Muscle layer of colon (tissue), 2 donors: Measurements from ENCODE around the gene COX6B1.
"Not testable (repeated sequence)": the region's sequence is repeated elsewhere in the genome, so short reads cannot be mapped to it uniquely, and the experiment has no call there.

ENCODE experiments used
- H3K27ac ChIP-seq: one replicate; pipeline ENCODE4 v1.7.0; 2013; ENCODE audit warnings: low read depth, mild to moderate bottlenecking, low read length, moderate library complexity
- H3K27me3 ChIP-seq, 2 donors: one replicate each; pipeline ENCODE4 v1.7.0; 2013; ENCODE audit warnings: low read length in 2 of 2, mild to moderate bottlenecking in 2 of 2; ENCODE audit not compliant: insufficient read depth in 2 of 2, control insufficient read depth in 1 of 2
- H3K36me3 ChIP-seq: one replicate; pipeline ENCODE4 v1.7.0; 2013; ENCODE audit warnings: mild to moderate bottlenecking, low read length; ENCODE audit not compliant: insufficient read depth
- H3K4me1 ChIP-seq: one replicate; pipeline ENCODE4 v1.7.0; 2013; ENCODE audit warnings: mild to moderate bottlenecking, low read length; ENCODE audit not compliant: insufficient read depth
- H3K4me3 ChIP-seq, 2 donors: one replicate each; pipeline ENCODE4 v1.7.0; 2013; ENCODE audit warnings: low read length in 2 of 2, low read depth in 1 of 2, mild to moderate bottlenecking in 1 of 2, moderate library complexity in 1 of 2
- H3K9ac ChIP-seq: one replicate; pipeline ENCODE4 v1.7.0; 2013; ENCODE audit warnings: low read length
- H3K9me3 ChIP-seq: one replicate; pipeline ENCODE4 v1.7.0; 2013; ENCODE audit warnings: mild to moderate bottlenecking, low read length
- donor health status: abdominal sarcoma.
- donor health status: Adenocarcinoma of cecum.

The COX6B1 gene

DNA sequence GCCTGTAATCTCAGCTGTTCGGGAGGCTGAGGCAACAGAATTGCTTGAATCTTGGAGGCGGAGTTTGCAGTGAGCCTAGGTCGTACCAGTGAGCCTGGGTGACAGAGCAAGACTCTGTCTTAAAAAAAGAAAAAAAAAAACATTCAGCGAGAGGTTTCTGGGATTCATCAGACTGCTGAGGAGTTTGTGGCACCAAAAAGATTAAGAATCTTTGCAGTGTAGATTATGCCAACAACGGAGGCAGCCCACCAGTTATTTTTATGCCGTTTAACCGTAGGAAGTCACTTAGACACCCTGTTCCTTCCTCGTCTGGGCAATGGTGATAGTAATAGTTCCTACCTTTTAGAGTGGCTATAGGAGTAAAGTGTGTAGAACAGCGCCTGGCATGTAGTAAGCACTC is 2.5 kb downstream of the COX6B1 start:
- Histone ChIP-seq H3K4me1 (peaks cover 12% of the 10 kb centered on the region), H3K36me3 (peaks cover 25% of the 10 kb centered on the region), H3K9ac (no peak overlapping the region), H3K27me3 (no peaks in the 10 kb centered on the region), H3K4me3 (no peak overlapping the region), H3K9me3 (no peaks in the 10 kb centered on the region), H3K27ac (no peak overlapping the region)

DNA sequence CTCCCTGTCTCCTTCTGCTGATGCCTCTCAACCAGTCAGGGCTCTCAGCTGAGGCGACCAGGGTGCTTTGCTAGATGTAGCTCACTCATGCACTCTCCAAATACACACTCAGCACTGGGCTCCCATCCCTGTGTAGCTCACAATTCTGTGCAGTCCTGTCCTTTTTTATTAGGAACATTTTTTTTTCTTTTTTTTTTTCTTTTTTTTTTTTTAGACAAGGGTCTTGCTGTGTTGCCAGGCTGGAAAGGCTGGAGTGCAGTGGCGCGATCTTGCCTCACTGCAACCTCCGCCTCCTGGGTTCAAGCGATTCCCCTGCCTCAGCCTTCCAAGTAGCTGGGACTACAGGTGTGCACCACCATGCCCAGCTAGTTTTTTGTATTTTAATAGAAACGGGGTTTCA is 6.7 kb downstream of the COX6B1 start:
- not testable (repeated sequence) for H3K9me3 ChIP-seq, H3K4me3 ChIP-seq, H3K27me3 ChIP-seq, H3K9ac ChIP-seq, H3K4me1 ChIP-seq, H3K27ac ChIP-seq
- peaks cover 55% of the 10 kb centered on the region for H3K36me3 ChIP-seq

DNA sequence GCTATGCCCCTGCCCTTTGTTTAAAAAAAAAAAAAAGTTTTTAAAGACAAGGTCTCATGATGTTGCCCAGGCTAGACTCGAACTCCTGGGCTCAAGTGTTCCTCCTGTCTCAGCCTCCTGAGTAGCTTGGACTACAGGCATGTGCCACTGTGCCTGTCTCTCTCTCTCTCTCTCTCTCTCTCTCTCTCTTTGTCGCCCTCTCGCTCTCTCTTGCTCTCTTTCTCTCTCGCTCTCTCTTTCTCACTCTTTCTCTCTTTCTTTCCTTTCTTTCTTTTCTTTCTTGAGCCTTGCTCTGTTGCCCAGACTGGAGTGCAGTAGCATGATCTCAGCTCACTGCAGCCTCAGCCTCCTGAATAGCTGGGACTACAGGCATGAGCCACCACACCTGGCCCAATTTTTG is 7.5 kb downstream of the COX6B1 start:
- H3K4me3 ChIP-seq, result no peak overlapping the region
- H3K27ac ChIP-seq, result no peak overlapping the region
- H3K4me1 ChIP-seq, result no peaks in the 10 kb centered on the region
- H3K9me3 ChIP-seq, result no peaks in the 10 kb centered on the region
- no peak overlapping the region for H3K9ac ChIP-seq
- H3K36me3 ChIP-seq, result peaks cover 53% of the 10 kb centered on the region
- no peaks in the 10 kb centered on the region for H3K27me3 ChIP-seq

DNA sequence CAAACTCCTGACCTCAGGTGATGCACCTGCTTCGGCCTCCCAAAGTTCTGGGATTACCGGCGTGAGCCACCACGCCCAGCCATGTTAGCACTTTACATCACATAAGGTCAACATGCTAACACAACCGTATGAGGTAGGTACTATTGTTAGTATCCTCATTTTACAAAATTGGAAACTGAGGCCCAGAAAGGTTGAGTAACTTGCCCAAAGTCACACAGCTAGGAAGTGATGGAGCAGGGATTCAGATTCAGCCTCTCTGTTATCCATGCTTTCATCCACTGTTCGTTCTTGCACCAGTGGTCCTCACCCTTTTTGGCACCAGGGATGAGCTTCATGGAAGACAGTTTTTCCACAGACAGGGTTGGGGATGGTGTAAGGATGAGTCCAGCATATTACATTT is 8.6 kb downstream of the COX6B1 start:
- Histone ChIP-seq H3K4me3 (no peak overlapping the region), H3K9ac (no peak overlapping the region), H3K9me3 (no peaks in the 10 kb centered on the region), H3K36me3 (peaks cover 52% of the 10 kb centered on the region), H3K4me1 (no peaks in the 10 kb centered on the region), H3K27me3 (no peaks in the 10 kb centered on the region), H3K27ac (no peak overlapping the region)

DNA sequence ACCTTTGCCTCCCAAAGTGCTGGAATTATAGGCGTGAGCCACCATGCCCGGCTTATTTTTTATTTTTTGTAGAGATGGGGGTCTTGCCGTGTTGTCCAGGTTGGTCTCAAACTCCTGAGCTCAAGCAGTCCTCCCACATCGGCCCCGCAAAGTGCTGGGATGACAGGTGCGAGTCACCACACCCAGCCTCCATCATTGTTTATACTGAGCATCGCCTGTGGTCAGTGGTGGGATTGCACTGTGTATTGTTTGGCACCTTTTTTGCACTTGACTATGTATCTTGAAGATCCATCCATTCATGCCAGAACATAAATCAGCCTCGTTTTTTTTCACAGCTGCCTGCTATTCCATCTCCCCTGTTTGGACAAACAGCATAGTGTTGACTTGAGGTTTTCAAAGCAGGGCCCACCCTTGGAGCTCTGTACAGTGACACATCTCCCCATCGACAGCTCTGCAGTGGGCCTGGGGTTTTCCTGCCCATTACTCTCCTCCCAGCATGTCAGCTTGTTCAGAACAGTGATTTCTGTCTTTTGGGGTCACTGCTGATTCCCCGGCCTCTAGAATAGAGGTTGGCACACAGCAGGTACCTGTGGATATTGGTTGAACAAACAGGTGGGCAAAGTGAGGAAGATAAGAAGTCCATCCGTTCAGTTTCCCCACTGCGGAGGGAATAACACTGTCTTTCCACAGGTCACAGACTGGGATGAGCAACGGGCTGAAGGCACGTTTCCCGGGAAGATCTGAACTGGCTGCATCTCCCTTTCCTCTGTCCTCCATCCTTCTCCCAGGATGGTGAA is 10.0 kb downstream of the COX6B1 start:
- Histone ChIP-seq H3K27ac (no peak overlapping the region), H3K27me3 (no peaks in the 10 kb centered on the region), H3K4me3 (no peak overlapping the region), H3K36me3 (peaks cover 52% of the 10 kb centered on the region), H3K9me3 (no peaks in the 10 kb centered on the region), H3K4me1 (no peaks in the 10 kb centered on the region), H3K9ac (no peak overlapping the region)

DNA sequence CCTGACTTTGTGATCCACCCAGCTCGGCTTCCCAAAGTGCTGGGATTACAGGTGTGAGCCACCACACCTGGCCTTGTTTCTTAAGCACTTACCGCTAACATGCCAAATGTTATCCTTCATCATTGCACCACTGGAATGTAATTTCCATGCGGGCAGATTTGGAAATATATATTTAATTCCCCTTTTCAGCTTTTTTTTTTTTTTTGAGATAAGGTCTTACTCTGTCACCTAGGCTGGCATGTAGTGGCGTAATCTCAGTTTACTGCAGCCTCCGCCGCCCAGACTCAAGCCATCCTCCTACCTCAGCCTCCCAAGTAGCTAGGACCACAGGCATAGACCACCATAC is 13.8 kb downstream of the COX6B1 start:
- no peak overlapping the region for H3K27ac ChIP-seq
- H3K9me3 ChIP-seq, result no peaks in the 10 kb centered on the region
- H3K36me3 ChIP-seq, result peaks cover 30% of the 10 kb centered on the region
- H3K4me1 ChIP-seq, result no peaks in the 10 kb centered on the region
- H3K9ac ChIP-seq, result no peak overlapping the region
- H3K4me3 ChIP-seq, result no peak overlapping the region
- H3K27me3 ChIP-seq, result no peaks in the 10 kb centered on the region

DNA sequence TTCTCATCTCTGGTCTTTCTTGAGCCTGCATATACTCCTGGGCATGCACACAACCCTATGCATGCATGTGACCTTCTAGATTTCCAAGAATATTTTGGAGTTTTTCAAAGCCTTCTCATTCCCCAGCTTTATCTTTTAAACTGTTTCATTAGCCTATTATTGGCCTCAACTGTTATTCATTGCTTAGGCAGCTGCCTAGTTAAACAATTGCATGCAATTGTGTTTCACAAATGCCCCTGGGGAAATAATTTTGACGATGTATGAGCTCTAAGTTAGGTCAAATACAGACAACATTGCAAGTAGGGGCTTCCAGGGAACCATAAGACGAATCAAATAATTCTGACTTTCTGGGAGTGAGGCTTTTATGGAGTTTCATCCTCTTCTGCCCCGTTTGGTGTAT is 15.9 kb downstream of the COX6B1 start:
- Histone ChIP-seq H3K9ac (no peak overlapping the region), H3K27ac (no peak overlapping the region), H3K27me3 (no peaks in the 10 kb centered on the region), H3K4me1 (no peaks in the 10 kb centered on the region), H3K4me3 (no peak overlapping the region), H3K36me3 (peaks cover 13% of the 10 kb centered on the region), H3K9me3 (no peaks in the 10 kb centered on the region)

DNA sequence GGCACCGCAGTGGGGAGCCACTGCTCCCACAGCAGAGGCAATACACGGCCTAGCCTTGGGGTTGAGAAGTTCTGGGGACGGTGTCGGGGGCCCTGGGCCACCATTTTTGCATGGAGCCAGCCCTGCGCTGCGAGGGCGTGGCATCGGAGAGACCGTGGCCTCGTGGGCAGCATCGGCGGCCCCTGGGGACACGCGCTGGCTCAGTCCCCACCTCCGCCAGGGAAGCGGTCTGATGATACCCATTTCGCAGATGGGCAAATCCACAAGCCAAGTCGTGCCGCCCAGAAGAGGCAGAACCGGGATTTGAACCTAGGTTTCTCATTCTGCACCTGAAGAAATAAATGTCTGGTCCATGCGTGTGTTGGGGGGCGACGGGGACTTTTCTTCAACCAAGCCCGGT is 17.0 kb downstream of the COX6B1 start:
- Histone ChIP-seq H3K4me3 (no peak overlapping the region), H3K27ac (no peak overlapping the region), H3K9ac (no peak overlapping the region), H3K27me3 (no peaks in the 10 kb centered on the region), H3K4me1 (no peaks in the 10 kb centered on the region), H3K36me3 (peaks cover 10% of the 10 kb centered on the region), H3K9me3 (no peaks in the 10 kb centered on the region)

DNA sequence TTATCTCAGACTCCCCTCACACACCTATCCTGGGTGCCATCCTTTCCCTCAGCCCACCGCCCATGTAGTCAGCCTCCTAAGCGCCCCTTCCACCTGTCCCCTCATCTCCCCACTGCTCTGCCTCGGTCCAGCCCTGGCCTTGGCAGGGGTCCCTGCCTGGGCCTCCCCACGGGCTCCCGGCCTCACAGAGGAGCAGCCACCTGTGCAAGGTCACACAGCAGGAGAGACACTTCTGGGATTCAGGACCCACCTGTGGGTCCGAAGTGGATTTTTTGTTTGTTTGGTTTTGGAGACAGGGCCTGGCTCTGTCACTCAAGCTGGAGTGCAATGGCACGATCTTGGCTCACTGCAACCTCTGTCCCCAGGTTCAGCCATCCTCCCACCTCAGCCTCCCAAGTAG is 17.5 kb downstream of the COX6B1 start:
- Histone ChIP-seq H3K36me3 (peaks cover 8% of the 10 kb centered on the region), H3K9me3 (no peaks in the 10 kb centered on the region), H3K27ac (no peak overlapping the region), H3K27me3 (no peaks in the 10 kb centered on the region), H3K9ac (no peak overlapping the region), H3K4me3 (no peak overlapping the region), H3K4me1 (no peaks in the 10 kb centered on the region)

DNA sequence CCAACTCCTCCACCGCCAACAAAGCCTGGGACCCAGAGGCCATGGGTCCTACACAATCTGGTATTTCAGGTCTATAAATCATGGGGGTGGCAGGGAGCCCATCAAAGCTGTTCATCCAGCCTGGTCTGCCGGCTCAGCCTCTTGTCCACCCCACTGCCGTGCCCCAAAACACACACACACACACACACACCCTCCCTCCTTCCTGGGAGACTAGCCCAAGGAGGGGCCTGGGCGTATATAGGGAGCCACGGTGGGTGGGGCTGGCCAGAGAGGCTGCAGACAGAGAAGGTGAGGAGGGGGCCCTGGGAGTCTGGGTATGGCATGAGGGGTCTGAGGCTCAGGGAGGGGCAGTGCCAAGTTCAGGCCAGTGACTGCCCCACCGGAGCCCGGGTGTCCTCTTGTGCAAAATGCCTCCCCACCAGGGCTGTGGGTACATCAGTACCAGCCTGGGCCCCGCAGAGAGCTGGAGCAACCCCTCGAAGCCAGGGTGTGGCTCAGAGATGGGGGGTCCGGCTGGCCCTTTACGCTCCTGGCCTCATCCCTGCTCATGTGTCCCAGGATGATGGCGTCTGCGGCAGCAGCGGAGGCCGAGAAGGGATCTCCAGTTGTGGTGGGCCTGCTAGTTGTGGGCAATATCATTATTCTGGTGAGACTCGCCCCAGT is 18.3 kb downstream of the COX6B1 start, which contains the start of gene UPK1A:
TSS of gene UPK1A (plus strand) at position 267 of the 663 bp plus-strand sequence. CDS start at position 563, 296 bp downstream.
- no peak within 1 kb of the TSS for H3K9ac ChIP-seq
- H3K27ac ChIP-seq, result no peak within 1 kb of the TSS
- H3K9me3 ChIP-seq, result no peaks in the 10 kb centered on the region
- H3K4me3 ChIP-seq, result no peak within 1 kb of the TSS
- H3K36me3 ChIP-seq, result peaks cover 8% of the 10 kb centered on the region
- H3K27me3 ChIP-seq, result no peaks in the 10 kb centered on the region
- no peaks in the 10 kb centered on the region for H3K4me1 ChIP-seq

DNA sequence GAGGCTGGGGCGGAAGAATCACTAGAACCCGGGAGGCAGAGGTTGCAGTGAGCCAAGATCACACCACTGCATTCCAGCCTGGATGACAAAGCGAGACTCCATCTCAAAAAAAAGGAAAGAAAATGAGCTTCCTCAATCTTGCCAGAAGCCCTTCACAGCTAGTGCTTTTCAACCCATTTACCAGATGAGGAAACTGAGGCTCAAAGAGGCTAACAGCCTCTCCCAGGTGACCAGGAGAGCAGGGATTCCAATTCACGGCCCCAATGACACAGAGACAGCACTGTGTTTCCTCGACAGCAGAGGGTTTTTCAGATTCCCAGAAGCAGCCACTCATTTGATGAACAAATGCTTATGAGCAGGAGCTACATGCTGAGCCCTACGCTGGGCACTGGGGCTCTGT is 21.4 kb downstream of the COX6B1 start:
- no peaks in the 10 kb centered on the region for H3K36me3 ChIP-seq
- H3K4me1 ChIP-seq, result no peaks in the 10 kb centered on the region
- peaks cover 6 to 11% of the 10 kb centered on the region in 2 donors for H3K27me3 ChIP-seq
- no peaks in the 10 kb centered on the region for H3K9me3 ChIP-seq
- no peak overlapping the region for H3K9ac ChIP-seq
- H3K4me3 ChIP-seq, result no peak overlapping the region
- no peak overlapping the region for H3K27ac ChIP-seq

DNA sequence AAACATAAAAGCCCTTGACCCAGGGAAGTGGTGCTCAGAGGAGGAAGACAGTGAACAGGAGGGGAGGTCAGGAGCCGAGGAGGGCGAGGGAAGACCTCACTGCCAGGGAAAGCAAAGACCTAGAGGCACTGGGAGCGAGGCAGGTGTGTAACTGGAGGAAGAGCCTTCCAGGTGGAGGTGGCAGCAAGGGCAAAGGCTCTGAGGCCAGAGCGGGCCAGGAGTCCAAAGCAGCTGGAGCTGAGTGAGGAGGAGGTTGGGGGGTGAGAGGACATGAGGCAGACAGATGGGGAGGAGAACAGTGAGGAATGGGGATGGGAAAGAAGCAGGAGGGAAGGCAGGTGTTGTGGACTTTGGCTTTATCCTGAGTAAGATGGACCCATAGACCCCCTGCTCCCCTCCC is 21.9 kb downstream of the COX6B1 start:
- Histone ChIP-seq H3K4me3 (no peak overlapping the region), H3K36me3 (no peaks in the 10 kb centered on the region), H3K9me3 (no peaks in the 10 kb centered on the region), H3K4me1 (no peaks in the 10 kb centered on the region), H3K27ac (no peak overlapping the region), H3K27me3 (peaks cover 6 to 11% of the 10 kb centered on the region in 2 donors), H3K9ac (no peak overlapping the region)
